BE2C (cell line): ENCODE measurements around the gene ELMOD3.
A peak's percentile ranks its signal among the peaks of the same experiment; 100 is the strongest.
"Not testable (repeated sequence)": the region's sequence is repeated elsewhere in the genome, so short reads cannot be mapped to it uniquely, and the experiment has no call there.

Source experiments
- DNase-seq: peaks from one replicate; pipeline ENCODE4 v3.0.0-alpha.2; 2020
- H3K27me3 ChIP-seq: fragments of 250-450 bp; sonication (Bioruptor Pico); 2 replicates; pipeline ENCODE4 v1.5.1; 2020; ENCODE audit warnings: mild to moderate bottlenecking
- H3K36me3 ChIP-seq: fragments of 250-450 bp; sonication (Bioruptor Pico); 2 replicates; pipeline ENCODE4 v1.5.1; 2020; ENCODE audit warnings: mild to moderate bottlenecking
- H3K4me1 ChIP-seq: fragments of 250-450 bp; sonication (Bioruptor Pico); 2 replicates; pipeline ENCODE4 v1.5.1; 2020
- H3K4me3 ChIP-seq: 2 replicates; pipeline ENCODE4 v1.5.1; 2011; ENCODE audit warnings: low read depth, low read length
- H3K9me3 ChIP-seq: fragments of 250-450 bp; sonication (Bioruptor Pico); 2 replicates; pipeline ENCODE4 v1.5.1; 2020
- TF ChIP-seq, protein P1 (sequence below): IDR thresholded peaks from 2 replicates; pipeline ENCODE4 v1.5.1; 2012; ENCODE audit warnings: mild to moderate bottlenecking, low read depth, low read length

Gene ELMOD3

DNA sequence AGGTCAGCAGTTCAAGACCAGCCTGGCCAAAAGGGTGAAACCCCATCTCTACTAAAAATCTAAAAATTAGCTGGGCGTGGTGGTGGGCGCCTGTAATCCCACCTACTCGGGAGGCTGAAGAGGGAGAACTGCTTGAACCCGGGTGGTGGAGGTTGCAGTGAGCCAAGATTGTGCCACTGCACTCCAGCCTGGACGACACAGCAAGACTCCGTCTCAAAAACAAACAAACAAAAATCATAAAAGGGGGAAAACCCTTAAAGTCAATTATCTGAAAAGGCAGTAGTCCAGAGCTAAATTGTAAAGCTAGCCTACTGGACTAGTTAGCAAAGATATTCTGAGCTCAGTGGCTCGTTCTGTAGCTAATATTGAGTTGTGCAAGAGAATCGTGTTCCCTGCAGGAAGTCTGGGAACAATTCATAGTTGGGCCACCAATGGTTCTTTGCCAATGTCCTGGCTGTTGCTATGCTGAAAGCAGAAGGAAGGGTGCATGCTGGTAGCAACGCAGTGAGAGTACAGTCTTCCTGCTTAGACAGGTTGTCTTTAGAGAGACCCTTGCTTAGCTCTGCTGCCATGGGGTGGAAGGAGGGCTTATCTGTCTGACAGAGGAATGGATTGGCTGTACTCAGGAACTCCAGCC is 31.1 kb upstream of the ELMOD3 start:
- TF ChIP-seq, protein P1, sequence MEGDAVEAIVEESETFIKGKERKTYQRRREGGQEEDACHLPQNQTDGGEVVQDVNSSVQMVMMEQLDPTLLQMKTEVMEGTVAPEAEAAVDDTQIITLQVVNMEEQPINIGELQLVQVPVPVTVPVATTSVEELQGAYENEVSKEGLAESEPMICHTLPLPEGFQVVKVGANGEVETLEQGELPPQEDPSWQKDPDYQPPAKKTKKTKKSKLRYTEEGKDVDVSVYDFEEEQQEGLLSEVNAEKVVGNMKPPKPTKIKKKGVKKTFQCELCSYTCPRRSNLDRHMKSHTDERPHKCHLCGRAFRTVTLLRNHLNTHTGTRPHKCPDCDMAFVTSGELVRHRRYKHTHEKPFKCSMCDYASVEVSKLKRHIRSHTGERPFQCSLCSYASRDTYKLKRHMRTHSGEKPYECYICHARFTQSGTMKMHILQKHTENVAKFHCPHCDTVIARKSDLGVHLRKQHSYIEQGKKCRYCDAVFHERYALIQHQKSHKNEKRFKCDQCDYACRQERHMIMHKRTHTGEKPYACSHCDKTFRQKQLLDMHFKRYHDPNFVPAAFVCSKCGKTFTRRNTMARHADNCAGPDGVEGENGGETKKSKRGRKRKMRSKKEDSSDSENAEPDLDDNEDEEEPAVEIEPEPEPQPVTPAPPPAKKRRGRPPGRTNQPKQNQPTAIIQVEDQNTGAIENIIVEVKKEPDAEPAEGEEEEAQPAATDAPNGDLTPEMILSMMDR = no peak
- Histone ChIP-seq H3K4me1 (no peaks in the 10 kb centered on the region), H3K27me3 (no peaks in the 10 kb centered on the region), H3K36me3 (peaks cover 23% of the 10 kb centered on the region), H3K4me3 (no peak overlapping the region), H3K9me3 (no peaks in the 10 kb centered on the region)
- DNase-seq = no peak

DNA sequence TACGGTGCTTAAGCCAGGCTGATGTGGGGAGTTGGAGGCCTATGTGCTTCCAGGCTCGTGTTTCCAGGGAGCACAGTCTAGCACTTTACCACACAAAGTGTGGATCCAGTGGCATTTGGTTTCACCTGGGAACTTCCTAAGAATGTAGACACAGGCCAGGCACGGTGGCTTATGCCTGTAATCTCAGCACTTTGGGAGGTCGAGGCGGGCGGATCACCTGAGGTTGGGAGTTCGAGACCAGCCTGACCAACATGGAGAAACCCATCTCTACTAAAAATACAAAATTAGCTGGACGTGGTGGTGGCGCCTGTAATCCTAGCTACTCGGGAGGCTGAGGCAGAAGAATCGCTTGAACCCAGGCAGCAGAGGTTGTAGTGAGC is 30.6 kb upstream of the ELMOD3 start:
- DNase-seq, H3K4me3 ChIP-seq, H3K9me3 ChIP-seq, H3K4me1 ChIP-seq, H3K27me3 ChIP-seq: not testable (repeated sequence)
- H3K36me3 ChIP-seq = peaks cover 23% of the 10 kb centered on the region

GRCh38 chr2:85324639-85325465 is 29.7 kb upstream of the ELMOD3 start:
- peak overlapping the region; percentile 81 for H3K4me3 ChIP-seq
- H3K4me1 ChIP-seq = no peaks in the 10 kb centered on the region
- peaks cover 23% of the 10 kb centered on the region for H3K36me3 ChIP-seq
- no peaks in the 10 kb centered on the region for H3K27me3 ChIP-seq
- no peak for DNase-seq
- no peaks in the 10 kb centered on the region for H3K9me3 ChIP-seq
- TF ChIP-seq, protein P1 = no peak

GRCh38 chr2:85325466-85325811 is 29.1 kb upstream of the ELMOD3 start:
- DNase-seq = no peak
- TF ChIP-seq, protein P1 = no peak
- no peaks in the 10 kb centered on the region for H3K27me3 ChIP-seq
- H3K4me1 ChIP-seq = no peaks in the 10 kb centered on the region
- H3K36me3 ChIP-seq = peaks cover 23% of the 10 kb centered on the region
- peak overlapping the region; percentile 81 for H3K4me3 ChIP-seq
- H3K9me3 ChIP-seq = no peaks in the 10 kb centered on the region

DNA sequence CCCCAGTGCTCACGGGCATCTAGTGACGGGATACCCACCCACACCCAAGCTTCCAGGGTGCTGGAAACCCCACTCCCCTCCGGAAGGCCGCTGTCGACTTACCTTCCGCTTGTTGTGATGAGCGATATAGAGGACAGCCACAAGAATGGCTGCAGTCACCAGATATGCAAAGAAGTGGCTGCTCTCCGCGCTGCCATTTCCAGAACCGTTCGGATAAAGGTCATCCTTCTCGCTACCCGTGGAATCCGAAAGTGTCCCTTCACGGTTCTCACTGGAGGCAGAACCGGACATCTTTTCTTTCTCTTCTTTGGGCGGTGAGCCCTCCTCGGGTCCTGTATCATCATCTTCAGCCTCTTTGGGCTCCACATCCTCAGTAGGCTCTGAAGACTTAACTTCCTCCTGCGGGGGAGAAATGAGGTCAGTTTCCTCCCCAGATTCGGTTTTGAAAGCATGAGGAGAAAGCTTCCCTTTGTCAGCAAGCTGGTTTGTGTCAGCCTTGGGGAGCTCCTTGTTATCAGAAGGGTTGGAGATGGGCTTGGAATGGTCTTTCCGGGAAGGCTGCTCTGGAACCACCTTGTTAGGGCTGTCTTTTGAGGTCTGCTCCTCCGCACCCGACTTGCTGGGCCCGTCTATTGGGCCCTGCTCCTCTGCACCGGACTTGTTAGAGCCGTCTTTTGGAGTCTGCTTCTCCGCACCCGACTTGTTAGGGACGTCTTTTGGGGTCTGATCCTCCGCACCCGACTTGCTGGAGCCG is 28.0 kb upstream of the ELMOD3 start:
- DNase-seq = no peak
- H3K4me1 ChIP-seq = no peaks in the 10 kb centered on the region
- H3K9me3 ChIP-seq = no peaks in the 10 kb centered on the region
- H3K27me3 ChIP-seq = no peaks in the 10 kb centered on the region
- H3K4me3 ChIP-seq = peak overlapping the region; percentile 81
- TF ChIP-seq, protein P1 = no peak
- H3K36me3 ChIP-seq = peaks cover 19% of the 10 kb centered on the region

GRCh38 chr2:85327160-85327821 is 27.3 kb upstream of the ELMOD3 start:
- Histone ChIP-seq H3K4me3 (peak overlapping the region; percentile 81), H3K36me3 (peaks cover 19% of the 10 kb centered on the region), H3K27me3 (no peaks in the 10 kb centered on the region), H3K4me1 (no peaks in the 10 kb centered on the region), H3K9me3 (no peaks in the 10 kb centered on the region)
- TF ChIP-seq, protein P1 = no peak
- DNase-seq = no peak
